GM21786 (cell line): Measurements from ENCODE around the gene HRH2.
"Not testable (repeated sequence)": the region's sequence is repeated elsewhere in the genome, so short reads cannot be mapped to it uniquely, and the experiment has no call there.

Source experiments
- ATAC-seq: cut with Tn5 transposase; IDR thresholded peaks from one replicate; pipeline ENCODE4 v1.9.1; 2021; ENCODE audit not compliant: unreplicated experiment

HRH2 gene

DNA sequence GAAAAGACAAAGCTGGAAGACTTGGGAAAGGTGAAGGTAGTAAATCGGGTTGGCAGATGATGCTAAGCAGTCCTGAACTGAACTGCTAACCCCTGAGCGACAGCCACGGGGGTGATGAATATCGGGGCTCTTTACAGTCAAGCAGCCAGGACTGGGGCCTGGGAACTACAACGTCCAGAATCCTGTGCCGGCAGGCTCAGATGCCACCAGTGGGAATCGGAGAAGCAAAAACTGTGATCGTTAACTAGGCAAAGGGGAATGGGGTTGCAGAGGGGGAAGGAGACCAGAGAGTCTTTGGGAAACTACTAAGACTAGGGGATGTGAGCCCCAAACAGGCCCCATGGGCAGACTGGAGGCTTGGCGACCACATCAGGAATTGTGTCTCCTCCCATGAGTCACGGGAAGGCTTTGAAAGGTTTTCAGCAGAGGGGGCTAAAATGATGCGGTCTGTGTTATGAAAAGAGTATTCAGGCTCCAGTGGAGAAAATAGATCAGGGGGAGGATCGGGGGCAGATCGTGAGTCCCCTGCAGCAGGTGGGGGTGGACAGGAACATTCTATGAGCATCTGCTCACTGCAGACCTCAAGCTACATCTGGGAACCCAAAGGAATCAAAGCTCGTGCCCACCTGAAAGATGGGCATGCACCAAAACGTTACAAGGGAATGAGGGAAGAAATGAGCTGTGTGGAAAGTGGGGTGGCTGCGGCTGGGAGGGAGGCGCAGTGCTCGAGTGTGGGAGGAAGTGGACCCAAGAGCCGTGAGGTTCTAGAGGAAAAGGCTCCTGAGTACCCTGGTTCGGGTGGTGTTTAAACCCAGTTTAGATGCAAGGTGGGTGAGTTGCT, 53.8 kb downstream of the HRH2 start:
- ATAC-seq, result no peak

DNA sequence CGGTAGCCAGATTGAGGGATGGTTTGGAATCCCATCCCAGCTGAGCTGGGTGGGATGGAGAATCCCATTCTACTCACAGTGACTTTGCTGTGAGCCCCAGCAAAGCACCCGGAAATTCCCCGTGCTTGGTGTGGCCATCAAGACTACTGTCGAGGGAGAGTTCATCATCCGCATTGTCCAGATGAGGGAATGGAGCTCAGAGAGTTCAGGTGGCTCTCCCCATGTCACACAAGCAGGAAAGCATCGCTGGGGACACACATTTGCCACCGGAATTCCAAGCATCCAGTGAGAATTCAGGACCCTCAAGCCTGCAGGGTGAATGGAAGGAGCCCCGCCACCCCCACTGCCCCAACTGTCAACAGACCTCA, 54.4 kb downstream of the HRH2 start:
- ATAC-seq, result no peak

DNA sequence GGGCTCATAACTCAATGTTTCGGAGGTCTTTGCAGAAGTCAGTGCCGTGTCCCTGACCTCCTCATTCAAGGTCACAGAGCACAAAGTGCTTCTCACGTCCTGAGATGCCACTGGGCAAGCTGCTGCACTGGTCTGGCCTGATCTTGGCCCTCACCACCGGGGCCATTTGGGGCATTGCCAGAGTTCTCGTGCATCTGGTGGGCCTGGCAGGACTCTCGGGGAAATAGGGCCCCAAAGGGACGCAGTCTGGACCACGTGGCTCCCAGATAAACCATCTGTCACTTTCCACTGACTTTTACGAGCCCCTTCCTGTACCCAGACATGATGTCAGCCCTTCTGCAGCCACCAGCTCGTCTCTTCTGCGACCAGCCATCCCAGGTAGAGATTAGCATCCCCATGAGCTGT, 54.8 kb downstream of the HRH2 start:
- ATAC-seq, result no peak

DNA sequence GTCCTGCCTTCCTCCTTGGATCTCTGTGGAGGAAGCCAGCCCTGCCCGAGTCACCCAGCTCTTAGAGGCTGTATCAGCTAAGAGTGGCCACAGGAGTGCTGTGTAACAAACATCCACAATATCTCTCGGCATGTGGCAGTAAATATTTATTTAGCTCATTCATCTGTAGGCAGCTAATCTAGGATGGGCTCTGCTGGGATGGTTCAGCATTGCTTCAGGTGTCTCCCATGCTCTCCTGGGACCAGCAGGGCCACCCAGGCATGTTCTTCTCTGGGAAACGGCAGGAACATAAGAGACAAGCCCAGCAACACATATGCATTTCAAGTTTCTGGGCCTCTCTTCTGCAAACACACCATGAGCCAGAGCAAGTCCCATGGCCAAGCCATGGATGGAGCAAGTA, 56.1 kb downstream of the HRH2 start:
- no peak for ATAC-seq

DNA sequence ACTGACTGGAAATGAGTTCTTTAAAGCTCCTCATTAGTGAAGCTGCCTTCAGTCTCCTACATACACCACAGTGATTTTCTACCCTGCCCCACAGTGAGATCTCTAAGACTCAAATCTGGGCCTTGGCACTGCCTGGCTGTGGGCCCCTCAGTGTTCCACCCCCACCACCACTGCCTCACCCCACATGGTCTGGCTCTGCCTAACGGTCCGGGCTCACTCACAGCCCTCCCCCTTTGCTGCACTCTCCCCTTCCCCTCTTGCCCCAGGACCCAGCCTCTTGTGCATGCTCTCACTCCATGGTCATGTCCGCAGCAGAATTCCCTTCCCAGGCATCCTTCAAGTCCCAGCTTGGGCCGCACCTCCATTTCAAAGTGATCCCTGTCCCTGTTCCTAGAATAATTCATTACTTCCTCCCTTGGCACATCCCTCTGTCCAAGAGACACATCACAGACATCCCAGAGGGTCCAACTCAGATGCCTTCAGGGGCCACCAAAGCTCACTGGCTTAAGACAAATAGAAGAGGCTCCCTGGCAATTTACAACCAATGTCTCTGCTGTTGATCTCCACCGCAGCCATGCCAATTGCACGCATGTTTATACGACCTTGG, 56.7 kb downstream of the HRH2 start:
- no peak for ATAC-seq

DNA sequence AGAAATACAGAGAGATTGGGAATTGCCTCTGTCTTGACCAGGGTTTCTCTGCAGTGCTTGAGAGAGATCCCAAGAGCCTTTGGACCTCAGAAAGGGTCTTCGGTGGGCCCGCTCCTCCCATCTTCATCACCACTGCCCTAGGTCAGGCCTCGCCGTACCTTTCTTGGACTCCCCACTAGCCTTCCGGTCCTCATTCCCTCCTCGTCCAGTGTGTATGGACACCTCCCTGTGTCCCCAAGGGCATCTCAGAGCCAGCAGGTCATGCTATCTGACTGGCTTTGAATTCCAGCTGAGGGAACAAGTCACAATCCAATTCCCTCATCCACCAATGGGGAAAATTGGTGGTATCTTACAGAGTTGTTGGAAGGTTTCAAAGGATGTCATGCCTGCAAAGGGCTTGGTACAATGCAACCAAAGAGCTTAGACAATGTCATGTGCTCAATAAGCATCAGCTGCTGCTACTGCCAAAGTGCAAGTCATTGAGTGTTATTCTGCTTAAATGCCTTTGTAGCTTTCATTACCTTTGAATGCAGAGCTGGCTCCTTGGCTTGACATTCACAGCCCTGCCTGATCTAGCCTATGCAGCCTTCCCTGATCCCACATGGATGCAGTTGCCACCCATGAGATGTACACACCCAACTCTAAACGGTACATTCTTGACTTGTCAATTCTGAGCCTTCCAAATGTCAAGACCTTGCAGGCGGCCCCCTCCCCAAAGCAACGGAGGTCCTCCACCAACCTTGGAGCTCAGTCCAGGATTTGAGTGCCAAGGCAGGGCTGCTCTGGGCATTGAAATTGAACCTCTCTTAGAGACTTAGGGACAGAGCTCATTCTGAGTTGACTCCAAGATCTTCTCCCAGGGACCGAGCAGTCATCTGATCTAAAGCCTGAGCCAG, 58.0 kb downstream of the HRH2 start:
- ATAC-seq, result no peak

DNA sequence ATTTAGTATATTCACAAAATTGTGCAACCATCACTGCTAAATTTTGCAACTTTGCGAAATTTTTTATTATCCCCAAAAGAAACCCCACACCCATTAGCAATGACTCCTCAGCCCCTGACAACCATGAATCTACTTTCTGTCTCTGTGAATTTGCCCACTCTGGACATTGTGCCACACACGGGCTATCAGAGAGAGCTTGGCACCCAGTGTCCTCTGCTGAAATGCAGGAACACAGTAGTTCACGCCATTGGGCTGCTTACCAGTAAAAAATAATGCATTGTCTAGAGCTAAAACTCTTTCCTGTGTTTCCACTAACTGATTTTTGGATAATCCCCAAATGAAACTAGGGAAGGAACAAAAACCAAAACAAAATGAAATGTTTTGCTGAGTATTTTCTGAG, 60.0 kb downstream of the HRH2 start:
- ATAC-seq, result no peak

DNA sequence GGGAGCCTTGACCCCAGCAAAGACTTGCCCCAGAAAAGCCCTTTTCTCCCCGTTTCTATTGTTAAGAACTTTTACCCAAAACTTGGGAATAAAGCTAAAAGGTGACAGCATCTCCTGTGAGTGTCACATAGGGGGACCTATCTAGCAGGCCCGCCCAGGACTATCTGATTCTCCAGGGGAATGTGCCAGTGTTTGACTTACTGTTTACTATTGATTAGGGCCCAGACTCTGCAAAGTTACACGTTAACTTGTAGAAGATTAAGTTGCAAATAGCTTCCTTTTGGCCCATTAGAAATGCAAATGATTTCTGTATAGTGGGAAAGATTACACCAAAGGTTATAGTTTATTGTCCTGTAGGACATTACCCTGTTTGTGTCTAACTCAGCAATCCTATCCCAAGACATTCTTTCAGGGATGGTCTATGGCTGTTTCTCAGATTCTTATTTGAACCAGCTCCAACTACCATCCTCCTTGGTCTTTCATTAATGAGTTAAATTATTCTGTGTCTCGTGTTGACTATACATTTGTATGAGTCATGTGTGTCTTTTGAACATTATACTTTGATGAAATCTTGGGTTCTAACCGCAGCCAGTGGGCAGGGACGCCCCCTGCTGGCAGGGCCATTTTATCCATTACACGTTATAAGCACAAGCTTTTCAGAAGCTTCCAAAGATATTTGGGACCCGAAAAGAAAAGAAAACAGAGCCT, 60.7 kb downstream of the HRH2 start:
- no peak for ATAC-seq

DNA sequence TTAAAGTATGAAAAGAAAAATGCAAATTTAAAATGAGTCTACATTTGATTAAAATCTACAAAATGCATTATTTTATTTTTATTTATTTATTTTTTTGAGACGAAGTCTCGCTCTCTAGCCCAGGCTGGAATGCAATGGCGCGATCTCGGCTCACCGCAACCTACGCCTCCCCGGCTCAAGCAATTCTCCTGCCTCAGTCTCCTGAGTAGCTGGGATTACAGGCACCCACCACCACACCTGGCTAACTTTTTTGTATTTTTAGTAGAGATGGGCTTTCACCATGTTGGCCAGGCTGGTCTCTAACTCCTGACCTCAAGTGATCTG, 61.2 kb downstream of the HRH2 start:
- ATAC-seq, result not testable (repeated sequence)

DNA sequence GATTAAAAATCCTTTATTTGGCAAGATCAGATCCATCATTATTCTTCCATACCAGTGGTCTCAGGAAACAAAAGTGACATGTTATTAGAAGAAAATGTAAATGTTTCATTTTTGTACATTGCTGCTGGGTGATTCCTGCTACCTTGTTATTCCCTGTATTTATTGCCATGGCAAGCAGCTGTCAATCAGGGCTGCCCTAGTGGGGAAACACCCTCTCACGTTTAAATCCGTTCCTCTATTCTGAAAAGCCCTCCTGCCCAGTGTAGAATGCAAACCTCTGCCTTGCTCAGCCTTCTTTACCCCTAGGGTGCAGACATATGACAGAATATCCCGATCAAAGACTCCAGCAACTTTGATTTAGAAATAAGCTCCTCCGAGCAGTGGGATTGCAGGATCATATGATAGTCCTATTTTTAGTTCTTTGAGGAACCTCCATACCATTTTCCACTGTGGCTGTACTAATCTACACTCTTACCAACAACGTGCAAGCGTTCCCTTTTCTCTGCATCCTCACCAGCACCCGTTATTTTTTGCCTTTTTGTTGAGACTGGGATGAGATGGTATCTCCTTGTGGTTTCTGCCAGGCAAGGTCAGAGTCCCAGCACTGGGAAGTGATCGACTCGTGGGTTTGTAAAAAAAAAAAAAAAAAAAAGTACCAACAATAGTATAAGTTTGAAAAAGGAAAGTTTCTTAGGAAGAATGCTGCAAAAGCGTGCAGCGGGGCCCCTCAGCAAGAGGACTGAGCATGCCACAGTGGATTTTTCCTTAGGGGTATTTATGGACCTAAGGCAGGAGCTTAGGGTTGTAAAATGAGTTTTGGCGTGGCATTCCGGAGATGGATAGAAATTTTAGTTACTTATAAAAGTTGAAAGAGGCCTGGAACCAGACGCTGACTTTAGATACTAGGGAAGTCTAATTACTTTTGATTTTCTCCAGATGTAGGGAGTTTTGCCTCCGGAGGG, 66.7 kb downstream of the HRH2 start:
- no peak for ATAC-seq

DNA sequence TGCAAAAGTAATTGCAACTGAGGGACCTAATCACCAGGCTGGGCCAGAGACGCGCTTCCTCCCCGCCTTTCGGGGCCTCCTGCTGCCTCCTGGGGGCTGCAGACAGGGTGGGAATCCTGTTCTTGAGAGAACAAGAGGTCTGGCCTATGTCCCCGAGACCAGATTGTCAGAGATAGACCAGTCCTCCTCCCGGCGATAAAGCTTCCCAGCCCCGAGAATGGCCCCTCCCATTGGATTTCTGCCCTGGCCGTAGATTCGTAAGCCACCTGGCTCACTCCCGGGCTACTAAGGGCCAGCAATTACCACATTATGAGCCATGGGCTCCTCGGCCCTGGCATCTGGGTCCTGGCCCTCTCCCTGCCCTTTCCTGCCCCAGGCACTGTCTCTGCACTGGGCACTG, 70.4 kb downstream of the HRH2 start:
- no peak for ATAC-seq

DNA sequence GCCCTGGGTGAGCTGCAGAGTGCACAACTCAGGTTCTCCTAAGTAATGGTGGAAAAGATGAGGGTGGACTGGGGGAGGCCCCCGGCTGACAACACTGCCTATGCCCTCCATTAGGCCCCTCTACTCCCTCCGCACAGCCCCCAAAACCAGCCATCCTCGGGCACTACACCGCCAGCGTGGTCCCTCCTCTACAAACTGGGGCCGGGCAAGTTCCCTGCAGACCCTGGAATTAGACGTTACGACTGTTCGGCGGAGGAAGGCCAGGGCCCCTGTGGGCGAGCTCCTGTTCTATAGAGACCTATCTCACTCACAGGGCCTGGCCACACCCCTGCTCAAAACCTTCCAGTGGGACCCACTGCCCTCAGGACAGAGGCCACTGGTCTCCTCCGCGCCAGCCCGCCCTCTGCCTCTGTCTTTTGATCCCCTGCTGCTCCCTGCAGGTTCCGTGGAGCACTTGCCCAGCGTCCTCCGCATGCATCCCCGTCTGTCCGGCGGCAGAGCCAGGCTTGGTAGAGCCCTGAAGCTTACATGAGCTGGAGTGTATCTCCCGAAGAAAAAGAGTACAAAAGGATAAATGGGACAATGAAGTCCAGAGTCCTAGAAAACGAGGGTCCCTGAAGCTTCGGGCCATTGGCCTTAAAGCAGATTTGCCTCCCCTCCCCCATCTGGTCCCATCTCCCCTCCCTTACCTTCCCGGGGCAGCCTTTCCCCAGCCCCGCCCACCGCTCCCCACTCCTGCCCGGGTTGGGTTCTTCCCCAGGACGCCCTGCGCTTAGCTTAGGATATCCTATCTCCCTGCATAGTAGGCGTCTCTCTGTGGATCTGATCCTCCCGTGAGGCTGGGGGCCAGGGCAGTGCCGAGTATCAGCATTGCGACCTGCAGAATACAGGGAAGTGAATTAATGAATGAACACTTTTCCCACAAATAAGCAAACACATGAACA, 71.3 kb downstream of the HRH2 start:
- ATAC-seq, result peak; percentile 20

DNA sequence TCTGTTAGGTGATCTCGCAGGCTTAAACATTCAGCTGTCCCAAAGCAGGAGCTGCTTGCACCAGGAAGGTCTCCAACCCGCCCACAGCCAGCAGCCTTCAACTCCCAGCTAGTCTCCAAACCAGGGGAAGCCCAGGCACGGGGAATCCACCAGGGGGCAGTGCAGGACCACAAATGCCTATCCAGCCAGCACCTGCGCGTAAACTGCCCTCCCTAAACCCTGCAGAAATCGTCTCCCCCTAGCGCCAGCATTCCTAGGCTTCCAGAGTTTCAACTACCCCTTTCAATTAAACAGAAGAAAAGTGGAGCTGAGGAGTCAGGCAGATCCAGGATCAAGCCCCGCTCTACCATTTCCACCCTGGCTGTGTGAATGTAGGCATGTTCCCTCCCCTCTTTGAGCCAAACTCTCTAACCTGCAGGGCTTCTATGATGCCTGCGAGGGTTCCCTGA, 72.0 kb downstream of the HRH2 start:
- ATAC-seq, result peak; percentile 83

DNA sequence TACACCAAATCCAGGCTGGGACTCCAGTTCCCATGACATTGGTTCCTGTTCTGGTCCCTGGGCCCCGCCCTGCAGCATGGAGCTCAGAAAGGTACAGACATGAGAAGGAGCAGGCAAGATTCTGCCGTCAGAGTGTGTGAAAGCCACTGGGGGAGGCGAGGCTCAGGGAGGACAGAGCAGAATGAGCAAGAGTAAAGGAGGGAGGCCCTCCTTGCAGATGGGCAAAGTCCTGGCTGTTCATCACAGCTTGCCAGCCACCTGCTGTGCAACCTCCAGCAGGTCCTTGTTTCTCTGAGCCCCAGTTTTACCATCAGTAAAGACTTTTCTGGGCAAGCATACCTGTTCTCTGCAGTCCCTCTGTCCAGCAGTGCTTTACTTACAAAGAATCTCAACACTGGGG, 73.3 kb downstream of the HRH2 start:
- ATAC-seq, result no peak

DNA sequence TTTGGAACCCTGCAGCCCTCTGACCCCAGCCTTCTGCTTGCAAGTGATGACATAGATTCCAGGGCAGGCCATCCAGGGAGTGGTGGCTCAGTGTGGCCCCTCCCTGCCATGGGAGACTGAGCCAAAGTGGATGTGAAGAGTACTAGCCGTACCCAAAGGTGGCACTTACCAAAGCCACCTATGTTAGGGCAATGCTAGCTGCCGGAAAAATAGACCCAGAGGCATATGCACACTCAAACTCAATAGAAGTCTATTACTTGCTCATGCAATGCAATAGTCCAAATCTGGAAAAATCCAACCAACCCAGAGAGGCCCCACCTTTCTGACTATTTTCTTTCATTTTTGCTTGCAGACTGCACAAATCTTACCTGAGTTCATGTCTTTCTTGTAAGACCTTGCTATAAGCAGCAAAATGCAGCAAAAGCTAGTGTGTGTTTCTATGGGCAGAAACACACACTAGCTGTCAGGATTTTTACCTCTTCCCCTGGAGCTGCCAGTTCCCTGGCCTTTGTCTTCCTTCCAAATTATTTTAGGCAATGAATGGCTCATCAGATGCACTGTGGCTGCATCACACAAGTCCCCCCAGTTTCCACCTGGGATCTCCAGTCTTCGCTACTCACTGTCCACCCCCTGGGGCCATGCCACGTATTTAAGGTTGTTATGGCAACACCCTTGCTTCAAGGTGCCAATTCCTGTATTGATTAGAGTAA, 74.0 kb downstream of the HRH2 start:
- ATAC-seq, result no peak

DNA sequence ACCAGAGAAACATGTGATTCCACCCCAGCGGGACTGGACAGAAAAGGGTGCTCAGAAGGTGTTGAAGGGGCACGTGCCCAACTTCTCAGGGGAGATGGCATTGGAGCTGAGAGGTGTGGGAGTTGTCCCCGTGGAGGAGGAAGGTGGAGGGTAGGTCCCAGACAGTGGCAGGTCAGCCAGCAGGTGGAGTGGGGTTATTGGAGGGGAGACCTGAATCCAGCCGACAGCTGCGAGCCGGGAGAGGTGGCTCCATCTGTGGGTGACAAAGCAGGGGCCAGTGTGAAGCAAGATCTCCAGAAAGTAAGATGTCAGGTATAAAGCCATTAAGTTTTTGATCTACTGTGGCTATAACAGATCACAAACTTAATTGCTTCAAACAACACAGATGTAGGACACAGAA, 75.1 kb downstream of the HRH2 start:
- ATAC-seq, result no peak

DNA sequence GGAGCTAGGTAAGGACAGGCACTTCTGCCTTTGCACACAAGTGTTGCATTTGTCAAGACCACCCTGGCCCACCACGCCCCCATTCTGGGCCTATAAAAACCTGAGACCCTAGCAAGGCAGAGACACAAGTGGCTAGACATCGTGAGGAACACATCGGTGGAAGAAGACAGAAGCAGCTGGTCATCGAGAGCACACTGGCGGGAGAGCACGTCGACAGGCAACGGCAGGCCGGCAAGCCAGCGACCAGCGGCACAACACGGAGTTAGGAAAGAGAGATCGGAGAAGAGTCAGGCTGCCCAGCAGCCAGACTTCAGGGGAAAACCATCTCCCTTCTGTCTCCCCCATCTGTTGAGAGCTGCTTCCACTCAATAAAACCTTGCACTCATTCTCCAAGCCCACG, 76.1 kb downstream of the HRH2 start:
- ATAC-seq, result no peak

DNA sequence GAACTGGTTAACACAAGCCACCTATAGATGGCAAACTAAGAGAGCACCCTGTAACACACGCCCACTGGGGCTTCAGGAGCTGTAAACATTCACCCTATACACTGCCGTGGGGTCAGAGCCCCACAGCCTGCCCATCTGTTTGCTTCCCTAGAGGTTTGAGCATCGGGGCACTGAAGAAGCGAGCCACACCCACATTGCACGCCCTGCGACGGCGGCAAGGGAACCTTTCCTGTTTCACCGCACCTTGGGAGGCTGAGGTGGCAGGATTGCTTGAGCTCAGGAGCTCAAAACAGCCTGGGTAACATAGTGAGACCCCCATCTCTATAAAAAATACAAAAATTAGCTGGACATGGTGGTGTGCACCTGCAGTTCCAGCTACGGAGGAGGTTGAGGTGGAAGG, 76.6 kb downstream of the HRH2 start:
- no peak for ATAC-seq
